BLaER1 treated with 17β-estradiol and CSF1 and Interleukin-3, amounts not matched to agents 10 nM and 100 nM (cell line): ENCODE results near the gene CABCOCO1.

Source experiments
- H3K27ac ChIP-seq, 11 experiments: shearing (Covaris generic); formaldehyde crosslinking; 2 replicates each; pipeline ENCODE4 v1.8.1; 2022
- H3K27me3 ChIP-seq, 11 experiments: shearing (Covaris generic); formaldehyde crosslinking; 2 replicates each; pipeline ENCODE4 v1.8.1; 2022
- H3K36me3 ChIP-seq, 11 experiments: shearing (Covaris generic); formaldehyde crosslinking; 2 replicates each; pipeline ENCODE4 v1.8.1; 2022
- H3K4me1 ChIP-seq, 10 experiments: shearing (Covaris generic); formaldehyde crosslinking; 2 replicates each; pipeline ENCODE4 v1.8.1; 2022
- H3K4me2 ChIP-seq, 11 experiments: shearing (Covaris generic); formaldehyde crosslinking; 2 replicates each; pipeline ENCODE4 v1.8.1; 2022
- H3K4me3 ChIP-seq, 10 experiments: shearing (Covaris generic); formaldehyde crosslinking; 2 replicates each; pipeline ENCODE4 v1.8.1; 2022
- H3K9ac ChIP-seq, 11 experiments: shearing (Covaris generic); formaldehyde crosslinking; 2 replicates each; pipeline ENCODE4 v1.8.1; 2022
- H3K9me3 ChIP-seq, 11 experiments: shearing (Covaris generic); formaldehyde crosslinking; replicated peaks in 1 of 11; 2 replicates each; pipeline ENCODE4 v1.8.1; 2022
- H4K20me1 ChIP-seq, 11 experiments: shearing (Covaris generic); formaldehyde crosslinking; 2 replicates each; pipeline ENCODE4 v1.8.1; 2022
- Cebpa-rat ChIP-seq, 11 experiments: shearing (Covaris generic); IDR thresholded peaks; 2 replicates each; pipeline ENCODE4 v1.8.1; 2022

CABCOCO1 gene

DNA sequence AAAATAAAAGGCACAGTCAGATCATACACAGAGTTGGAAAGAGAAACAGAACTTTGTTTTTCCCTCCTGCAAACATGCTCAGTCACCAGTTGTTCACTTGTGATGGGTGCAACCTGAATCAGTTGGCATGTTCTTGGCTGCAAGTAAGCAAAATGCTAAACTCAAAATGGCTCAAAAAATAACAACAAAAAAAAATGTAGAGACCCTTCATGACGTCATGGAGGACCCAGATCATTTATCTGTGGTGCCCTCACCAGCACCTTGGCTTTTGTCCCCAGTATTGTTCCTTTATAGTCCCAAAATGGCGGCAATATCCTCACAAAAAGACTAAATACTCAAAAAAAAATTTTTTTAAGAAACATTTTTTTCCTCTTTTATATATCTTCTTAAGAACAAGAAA lies 112.4 kb downstream of the CABCOCO1 start:
- no peaks in the 10 kb centered on the region for H3K4me1 ChIP-seq
- no peaks in the 10 kb centered on the region for H3K27me3 ChIP-seq
- no peaks in the 10 kb centered on the region for H3K36me3 ChIP-seq
- H3K27ac ChIP-seq = no peak overlapping the region
- H4K20me1 ChIP-seq = no peaks in the 10 kb centered on the region
- H3K4me3 ChIP-seq = no peak overlapping the region
- no peak overlapping the region for H3K4me2 ChIP-seq
- no peak overlapping the region for H3K9ac ChIP-seq
- H3K9me3 ChIP-seq = no peaks in the 10 kb centered on the region
- no peak for TF ChIP-seq Cebpa-rat (IDR thresholded peaks at IDR 0.05)

DNA sequence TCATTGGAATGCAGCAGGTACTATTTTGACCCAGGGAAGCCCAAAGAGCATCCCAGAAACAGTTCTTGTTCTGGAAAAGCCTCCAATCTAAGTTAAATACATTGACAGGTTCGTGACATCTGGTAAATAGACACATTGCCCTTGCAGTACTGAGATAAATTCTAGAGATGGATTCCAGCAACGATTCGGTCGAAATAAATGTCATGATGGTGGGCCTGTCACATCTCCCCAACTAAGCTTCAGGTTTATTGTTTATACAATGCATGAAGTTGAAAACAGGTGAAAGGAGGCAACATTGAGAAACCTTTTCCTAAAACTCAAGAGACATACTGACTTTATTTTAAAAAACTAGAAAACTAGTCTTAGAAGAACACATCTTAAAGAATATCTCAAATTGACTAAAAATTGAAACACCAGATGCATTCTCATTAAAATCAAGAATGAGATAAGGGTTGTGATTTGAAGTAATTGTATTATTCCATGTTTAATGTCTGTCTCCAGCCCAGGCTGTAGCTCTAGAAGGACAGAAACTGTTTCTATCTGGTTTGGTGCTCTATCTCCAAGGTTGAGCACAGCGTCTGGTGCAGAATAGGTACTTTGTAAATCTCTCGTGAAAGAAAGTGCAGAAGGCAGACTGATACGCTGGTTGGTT lies 114.0 kb downstream of the CABCOCO1 start:
- H3K36me3 ChIP-seq = no peaks in the 10 kb centered on the region
- H3K27me3 ChIP-seq = no peaks in the 10 kb centered on the region
- no peaks in the 10 kb centered on the region for H4K20me1 ChIP-seq
- no peak overlapping the region for H3K4me3 ChIP-seq
- no peak for TF ChIP-seq Cebpa-rat (IDR thresholded peaks at IDR 0.05)
- no peak overlapping the region for H3K4me2 ChIP-seq
- H3K9me3 ChIP-seq = no peaks in the 10 kb centered on the region
- H3K9ac ChIP-seq = no peak overlapping the region
- no peak overlapping the region for H3K27ac ChIP-seq
- H3K4me1 ChIP-seq = no peaks in the 10 kb centered on the region

DNA sequence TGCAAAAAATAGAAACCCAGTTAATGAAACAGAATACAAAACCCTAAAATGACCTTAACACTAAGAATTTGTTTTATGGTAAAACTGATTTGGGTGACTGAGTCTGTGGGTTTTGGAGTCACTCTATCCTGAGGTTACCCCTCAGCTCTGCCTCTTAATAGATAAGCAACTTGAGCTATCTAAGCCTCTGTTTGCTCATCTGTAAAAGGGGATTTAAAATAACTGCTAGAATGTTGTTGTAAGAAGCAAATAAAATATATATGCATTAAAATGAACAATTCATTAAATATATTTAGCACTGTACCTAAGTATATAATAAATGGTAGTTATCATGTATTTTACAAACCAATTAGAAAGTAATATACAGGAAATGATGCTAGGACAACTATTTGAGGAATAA lies 115.4 kb downstream of the CABCOCO1 start:
- Histone ChIP-seq H3K9me3 (no peaks in the 10 kb centered on the region), H3K9ac (no peak overlapping the region), H4K20me1 (no peaks in the 10 kb centered on the region), H3K4me1 (no peaks in the 10 kb centered on the region), H3K4me3 (no peak overlapping the region), H3K4me2 (no peak overlapping the region), H3K36me3 (no peaks in the 10 kb centered on the region), H3K27me3 (no peaks in the 10 kb centered on the region), H3K27ac (no peak overlapping the region)
- TF ChIP-seq Cebpa-rat (IDR thresholded peaks at IDR 0.05) = no peak

DNA sequence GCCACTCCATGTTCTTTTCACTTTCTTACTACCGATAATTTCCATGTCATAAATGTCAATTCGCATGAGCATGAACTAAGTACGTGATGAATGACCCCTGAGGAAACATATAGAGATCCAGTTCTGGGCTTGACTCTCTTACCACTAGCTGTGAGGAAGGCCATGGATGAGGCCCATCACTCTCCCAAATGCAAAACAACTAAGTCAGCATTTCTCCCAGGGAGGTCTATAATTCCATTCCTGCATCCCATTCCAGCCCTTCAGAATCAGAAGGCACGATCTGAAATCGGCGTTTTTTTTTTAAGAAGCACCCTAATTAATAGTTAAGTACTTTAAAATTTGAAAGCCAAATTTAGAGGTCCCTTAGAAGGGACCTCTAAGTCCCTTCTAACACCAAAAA lies 116.5 kb downstream of the CABCOCO1 start:
- H3K9ac ChIP-seq = no peak overlapping the region
- no peaks in the 10 kb centered on the region for H3K27me3 ChIP-seq
- H4K20me1 ChIP-seq = no peaks in the 10 kb centered on the region
- no peak overlapping the region for H3K4me3 ChIP-seq
- no peaks in the 10 kb centered on the region for H3K9me3 ChIP-seq
- TF ChIP-seq Cebpa-rat (IDR thresholded peaks at IDR 0.05) = no peak
- H3K27ac ChIP-seq = no peak overlapping the region
- no peaks in the 10 kb centered on the region for H3K36me3 ChIP-seq
- H3K4me2 ChIP-seq = no peak overlapping the region
- no peaks in the 10 kb centered on the region for H3K4me1 ChIP-seq

DNA sequence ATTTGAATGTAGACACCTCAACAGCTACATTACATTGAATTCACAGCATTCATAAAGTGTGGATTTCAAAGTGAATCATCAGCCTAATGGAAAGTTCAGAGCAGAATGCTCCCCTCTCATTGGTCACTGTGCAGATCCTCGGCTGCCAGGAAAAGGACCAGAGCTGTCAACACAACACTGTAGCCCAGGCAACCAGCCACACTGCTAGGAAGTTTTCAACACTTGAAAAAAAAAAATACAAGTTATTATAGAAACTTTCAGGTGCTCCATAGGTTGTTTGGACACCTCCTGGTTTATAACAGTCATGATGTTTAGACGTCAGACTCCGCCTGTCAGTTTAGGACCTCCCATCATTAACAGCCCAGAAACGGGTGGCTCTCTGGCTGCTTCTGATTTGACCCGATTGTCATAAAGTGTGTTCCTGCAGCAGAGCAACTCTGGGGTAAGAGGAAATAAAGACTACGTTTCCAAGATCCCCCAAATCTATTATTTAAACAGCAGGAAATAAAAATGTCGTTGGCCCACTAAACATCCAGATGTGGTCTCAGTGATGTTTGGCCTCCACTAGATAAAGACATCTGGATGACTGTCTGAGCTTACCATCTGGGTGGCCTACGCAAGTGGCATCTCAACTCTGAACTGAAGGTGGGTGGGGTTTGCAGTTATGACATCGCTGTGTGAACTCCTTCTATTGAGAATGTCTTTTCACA lies 117.4 kb downstream of the CABCOCO1 start:
- no peaks in the 10 kb centered on the region for H4K20me1 ChIP-seq
- H3K9ac ChIP-seq = no peak overlapping the region
- no peak for TF ChIP-seq Cebpa-rat (IDR thresholded peaks at IDR 0.05)
- no peaks in the 10 kb centered on the region for H3K36me3 ChIP-seq
- no peak overlapping the region for H3K4me3 ChIP-seq
- no peak overlapping the region for H3K27ac ChIP-seq
- no peak overlapping the region for H3K4me2 ChIP-seq
- H3K9me3 ChIP-seq = no peaks in the 10 kb centered on the region
- H3K27me3 ChIP-seq = no peaks in the 10 kb centered on the region
- no peaks in the 10 kb centered on the region for H3K4me1 ChIP-seq

DNA sequence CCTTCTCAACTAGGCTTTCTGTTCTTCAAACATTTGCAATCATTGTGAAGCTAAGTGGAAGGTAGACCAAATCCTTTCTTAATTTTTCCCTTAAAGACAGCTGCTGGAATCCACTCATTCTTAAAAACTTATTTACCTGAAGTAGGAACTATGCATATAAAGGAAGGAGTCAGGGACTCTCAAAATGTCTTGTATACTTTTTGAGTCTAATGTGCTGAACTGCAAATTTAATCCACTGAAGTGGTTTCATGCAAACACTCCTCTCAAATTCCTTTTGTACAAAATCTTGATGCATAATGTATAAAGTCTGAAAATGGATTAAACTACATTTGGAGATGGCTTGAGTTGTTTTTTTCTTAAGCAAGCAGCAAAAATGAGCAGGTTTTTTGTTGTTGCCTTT lies 118.0 kb downstream of the CABCOCO1 start:
- no peak overlapping the region for H3K27ac ChIP-seq
- H3K4me1 ChIP-seq = no peaks in the 10 kb centered on the region

DNA sequence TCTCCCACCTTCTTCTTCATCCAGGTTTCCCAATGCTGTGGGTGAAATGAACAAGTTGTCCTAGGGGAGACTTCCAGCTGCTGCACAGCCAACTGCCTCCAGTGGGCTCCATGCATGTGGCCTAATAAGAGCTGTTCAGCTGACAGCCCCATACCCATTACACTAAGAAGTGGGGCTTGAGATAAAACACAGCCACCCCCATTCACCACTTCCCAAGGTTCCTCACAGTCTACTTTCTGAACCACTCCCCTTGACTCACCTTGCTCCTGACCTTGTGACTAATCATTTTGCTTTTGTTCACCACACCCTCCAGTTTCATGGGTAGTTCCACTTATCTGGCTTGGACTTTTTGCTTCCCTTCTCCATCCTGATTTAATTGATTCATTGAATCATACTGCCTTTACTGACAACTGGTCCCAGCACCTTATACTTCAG lies 119.3 kb downstream of the CABCOCO1 start:
- Histone ChIP-seq H3K9me3 (no peaks in the 10 kb centered on the region), H3K36me3 (no peaks in the 10 kb centered on the region), H3K27me3 (no peaks in the 10 kb centered on the region), H3K4me1 (peaks cover 0 to 6% (median 0%) of the 10 kb centered on the region in 10 experiments; a peak in 4 of 20 replicates), H3K27ac (no peak overlapping the region), H4K20me1 (no peaks in the 10 kb centered on the region), H3K4me3 (no peak overlapping the region), H3K9ac (no peak overlapping the region), H3K4me2 (no peak overlapping the region)
- no peak for TF ChIP-seq Cebpa-rat (IDR thresholded peaks at IDR 0.05)

More for the DNA sequence above, 118.0 kb downstream of the CABCOCO1 start:
- Histone ChIP-seq H3K4me2 (no peak overlapping the region), H3K36me3 (no peaks in the 10 kb centered on the region), H3K9ac (no peak overlapping the region), H3K9me3 (no peaks in the 10 kb centered on the region), H4K20me1 (no peaks in the 10 kb centered on the region), H3K4me3 (no peak overlapping the region), H3K27me3 (no peaks in the 10 kb centered on the region)
- TF ChIP-seq Cebpa-rat (IDR thresholded peaks at IDR 0.05) = no peak

DNA sequence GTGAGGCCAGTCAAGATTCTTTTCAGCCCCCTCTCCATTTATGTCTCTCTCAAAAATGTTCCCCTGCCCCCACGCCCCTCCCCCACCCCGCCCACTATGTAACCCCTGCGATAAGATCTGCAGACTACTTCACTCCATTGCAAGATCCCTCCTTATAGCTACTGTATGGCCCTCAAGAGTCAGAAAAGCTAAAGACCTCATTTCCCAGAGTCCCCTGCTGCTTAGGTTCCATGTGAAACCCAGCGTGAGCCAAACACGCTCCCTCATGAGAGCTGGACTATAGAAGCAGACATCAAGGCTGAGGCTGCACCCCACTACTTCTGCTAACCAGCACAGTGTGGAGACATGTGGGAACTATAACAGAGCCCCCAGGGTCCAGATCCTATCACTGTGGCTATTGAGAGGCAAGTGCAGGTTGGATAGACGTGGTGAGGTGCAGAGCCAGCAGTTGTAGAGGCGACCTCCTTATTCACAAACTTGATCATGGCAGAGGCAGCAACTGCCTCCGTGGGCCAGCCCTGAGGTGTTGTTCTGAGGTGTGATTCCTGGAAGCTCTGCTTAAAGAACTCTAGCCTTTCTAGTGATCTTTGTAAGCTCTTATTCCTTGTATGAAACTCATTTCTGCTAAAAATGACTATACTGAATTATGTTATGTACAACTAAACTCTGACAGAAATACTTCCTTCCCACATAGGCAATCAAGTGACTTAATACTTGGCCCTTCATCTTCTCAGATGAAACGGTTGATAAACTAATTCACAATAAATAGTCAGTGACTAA lies 121.8 kb downstream of the CABCOCO1 start:
- Histone ChIP-seq H3K27ac (no peak overlapping the region), H3K36me3 (no peaks in the 10 kb centered on the region), H3K4me3 (no peak overlapping the region), H3K9ac (no peak overlapping the region), H3K9me3 (no peaks in the 10 kb centered on the region), H3K4me2 (no peak overlapping the region), H3K27me3 (no peaks in the 10 kb centered on the region), H3K4me1 (peaks cover 0 to 7% (median 0%) of the 10 kb centered on the region in 10 experiments; a peak in 4 of 20 replicates), H4K20me1 (no peaks in the 10 kb centered on the region)
- TF ChIP-seq Cebpa-rat (IDR thresholded peaks at IDR 0.05) = no peak

DNA sequence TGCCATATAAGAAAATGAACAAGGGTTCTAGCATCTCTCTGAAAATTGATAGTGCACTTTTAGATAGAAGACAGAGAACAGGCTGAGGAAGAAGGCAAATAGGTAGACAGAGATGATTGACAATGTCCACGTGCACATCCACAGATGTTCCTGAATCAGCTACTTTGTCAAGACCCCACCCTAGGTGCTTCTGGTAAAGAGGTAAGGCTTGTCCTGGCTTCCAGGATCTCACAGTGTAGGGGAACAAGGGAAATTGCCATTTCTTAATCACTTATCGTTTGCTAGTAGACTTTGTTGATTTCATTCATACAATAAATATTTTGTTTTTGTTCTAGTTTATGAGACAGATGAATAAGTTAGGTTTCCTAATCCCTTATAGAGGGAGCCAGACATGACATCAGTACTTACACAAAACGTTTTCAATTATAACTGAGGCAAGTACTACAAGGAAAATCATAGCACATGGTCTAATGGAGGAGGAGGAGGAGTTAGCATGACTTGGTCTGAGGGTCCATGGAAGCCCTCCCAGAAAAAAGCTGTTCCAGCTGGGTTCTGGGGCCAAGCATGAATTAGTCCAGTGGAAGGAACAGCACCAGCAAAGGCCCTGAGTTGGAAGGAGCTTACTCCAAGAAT lies 122.9 kb downstream of the CABCOCO1 start:
- H3K27me3 ChIP-seq = no peaks in the 10 kb centered on the region
- H3K36me3 ChIP-seq = no peaks in the 10 kb centered on the region
- peaks cover 0 to 7% (median 0%) of the 10 kb centered on the region in 10 experiments; a peak in 4 of 20 replicates for H3K4me1 ChIP-seq
- H3K4me3 ChIP-seq = no peak overlapping the region
- TF ChIP-seq Cebpa-rat (IDR thresholded peaks at IDR 0.05) = no peak
- H3K9me3 ChIP-seq = no peaks in the 10 kb centered on the region
- no peak overlapping the region for H3K9ac ChIP-seq
- H4K20me1 ChIP-seq = no peaks in the 10 kb centered on the region
- no peak overlapping the region for H3K27ac ChIP-seq
- H3K4me2 ChIP-seq = no peak overlapping the region
